ENCODE results near the gene ERBB4.

DNA sequence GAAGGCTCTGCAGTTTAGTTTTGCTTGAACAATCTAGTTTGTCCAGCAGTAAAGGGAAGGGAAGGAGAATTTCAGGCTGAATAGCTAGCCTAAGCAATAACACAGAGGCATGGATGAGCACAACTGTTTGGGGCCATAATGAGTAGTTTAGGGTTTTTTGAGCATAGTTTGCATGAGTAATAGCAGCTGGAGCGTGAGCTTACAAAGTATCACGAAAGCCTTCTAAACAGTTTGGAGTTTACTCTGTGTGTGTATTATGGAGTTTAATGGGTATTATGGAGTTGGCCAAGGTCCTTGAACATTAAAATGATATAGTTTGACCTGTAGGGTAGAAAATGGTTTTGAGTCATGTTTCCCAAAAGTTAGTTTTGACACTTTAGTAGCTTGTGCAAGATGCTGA, 782.3 kb downstream of the ERBB4 start:
- TF ChIP-seq, protein P1, sequence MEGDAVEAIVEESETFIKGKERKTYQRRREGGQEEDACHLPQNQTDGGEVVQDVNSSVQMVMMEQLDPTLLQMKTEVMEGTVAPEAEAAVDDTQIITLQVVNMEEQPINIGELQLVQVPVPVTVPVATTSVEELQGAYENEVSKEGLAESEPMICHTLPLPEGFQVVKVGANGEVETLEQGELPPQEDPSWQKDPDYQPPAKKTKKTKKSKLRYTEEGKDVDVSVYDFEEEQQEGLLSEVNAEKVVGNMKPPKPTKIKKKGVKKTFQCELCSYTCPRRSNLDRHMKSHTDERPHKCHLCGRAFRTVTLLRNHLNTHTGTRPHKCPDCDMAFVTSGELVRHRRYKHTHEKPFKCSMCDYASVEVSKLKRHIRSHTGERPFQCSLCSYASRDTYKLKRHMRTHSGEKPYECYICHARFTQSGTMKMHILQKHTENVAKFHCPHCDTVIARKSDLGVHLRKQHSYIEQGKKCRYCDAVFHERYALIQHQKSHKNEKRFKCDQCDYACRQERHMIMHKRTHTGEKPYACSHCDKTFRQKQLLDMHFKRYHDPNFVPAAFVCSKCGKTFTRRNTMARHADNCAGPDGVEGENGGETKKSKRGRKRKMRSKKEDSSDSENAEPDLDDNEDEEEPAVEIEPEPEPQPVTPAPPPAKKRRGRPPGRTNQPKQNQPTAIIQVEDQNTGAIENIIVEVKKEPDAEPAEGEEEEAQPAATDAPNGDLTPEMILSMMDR (IDR thresholded peaks at IDR 0.05) = no peak
- no peak for TF ChIP-seq POLR2A (IDR thresholded peaks at IDR 0.05)

All from Peyer's patch (tissue), 4 donors.